HG02840 (cell line): ENCODE measurements around the gene DNTTIP2.
"Not testable (repeated sequence)": the region's sequence is repeated elsewhere in the genome, so short reads cannot be mapped to it uniquely, and the experiment has no call there.

Experiments
- ATAC-seq: cut with Tn5 transposase; IDR thresholded peaks from one replicate; pipeline ENCODE4 v1.9.1; 2021; ENCODE audit warnings: mild to moderate bottlenecking, moderate library complexity, moderate number of reproducible peaks; ENCODE audit not compliant: unreplicated experiment, low FRiP score

DNTTIP2 gene

GRCh38 chr1:93844262-93845045 lies 34.6 kb downstream of the DNTTIP2 start:
- ATAC-seq, result no peak

DNA sequence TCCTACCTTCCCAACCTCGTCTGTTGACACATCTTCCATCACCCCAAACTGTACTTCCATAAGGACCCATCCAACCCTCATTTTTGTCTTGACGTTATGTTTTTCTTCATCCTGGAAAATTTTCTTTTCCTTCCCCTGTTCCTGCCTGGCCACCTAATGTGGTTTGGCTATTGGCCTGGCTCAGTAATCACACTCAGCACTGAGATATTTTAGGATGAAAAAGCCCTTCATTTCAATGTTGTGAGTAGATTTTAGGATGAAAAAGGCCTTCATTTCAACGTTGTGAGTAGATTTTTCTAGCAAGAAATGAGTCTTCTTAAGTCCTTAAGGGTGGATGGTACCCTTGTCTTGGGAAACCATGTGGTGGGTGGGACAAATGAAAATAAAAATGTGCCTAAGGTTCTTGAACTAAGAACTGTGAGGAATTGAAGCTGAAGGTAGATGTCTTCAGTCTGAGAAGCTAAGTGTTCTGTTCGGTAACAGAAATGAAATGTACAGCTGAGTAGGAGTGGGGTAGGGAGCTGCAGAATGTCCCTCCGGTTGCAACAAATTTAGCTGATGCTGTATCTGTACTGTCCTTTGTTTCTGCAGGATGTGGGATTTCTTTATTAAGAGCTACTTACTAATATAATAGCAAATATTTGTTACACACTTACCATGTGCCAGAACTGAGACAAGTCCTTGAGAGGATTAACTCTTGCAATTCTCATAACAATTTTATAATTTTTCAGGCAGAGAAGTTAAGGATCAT lies 36.1 kb downstream of the DNTTIP2 start:
- ATAC-seq, result no peak

DNA sequence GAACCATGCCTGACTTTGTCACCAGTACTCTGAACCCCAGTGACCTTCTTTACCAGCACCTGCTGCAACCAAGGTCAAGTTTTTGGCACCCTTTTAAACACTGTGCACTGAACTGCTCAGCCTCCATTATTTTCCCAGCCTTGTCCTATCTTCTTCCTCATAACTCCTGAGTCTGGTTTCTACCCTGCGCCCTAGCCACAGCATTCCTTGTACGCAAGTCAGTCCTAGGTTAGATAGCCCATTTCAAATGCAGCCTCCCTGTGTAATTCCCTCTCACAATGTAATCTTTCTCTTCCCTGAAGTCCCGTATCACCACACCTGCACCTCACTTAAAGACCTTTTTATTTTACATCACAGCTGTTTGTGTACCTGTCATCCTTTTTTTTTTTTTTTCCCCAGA lies 37.2 kb downstream of the DNTTIP2 start:
- ATAC-seq, result no peak

DNA sequence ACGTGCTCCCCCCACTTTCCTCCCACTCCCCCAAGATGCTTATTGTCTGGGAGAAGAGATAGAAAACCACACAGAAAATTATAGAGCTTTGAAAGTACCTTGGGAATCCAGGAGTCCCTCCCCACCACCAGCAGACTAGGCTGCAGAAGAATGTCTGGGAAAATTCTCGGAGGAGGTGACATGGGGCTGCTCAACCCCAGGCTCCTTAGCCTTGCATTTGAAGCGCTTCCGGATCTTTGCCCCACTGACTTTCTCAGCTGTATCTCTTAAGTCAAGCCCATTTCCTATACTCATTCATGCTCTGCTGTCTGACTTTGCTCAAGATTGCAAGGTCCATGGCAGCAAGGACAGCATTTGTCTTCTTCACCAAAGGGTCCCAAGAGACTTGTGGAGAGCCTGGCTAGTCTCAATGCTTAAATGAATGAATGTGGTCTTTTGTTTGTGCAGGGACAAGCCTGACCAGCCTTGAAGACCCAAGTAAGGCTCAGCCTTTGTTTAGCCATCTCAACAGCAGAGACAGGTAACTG lies 38.0 kb downstream of the DNTTIP2 start:
- ATAC-seq, result no peak

GRCh38 chr1:93839753-93840152 lies 39.3 kb downstream of the DNTTIP2 start:
- ATAC-seq, result no peak

- ATAC-seq, result no peak
Observed at GRCh38 chr1:93839307-93839706, 39.7 kb downstream of the DNTTIP2 start.

DNA sequence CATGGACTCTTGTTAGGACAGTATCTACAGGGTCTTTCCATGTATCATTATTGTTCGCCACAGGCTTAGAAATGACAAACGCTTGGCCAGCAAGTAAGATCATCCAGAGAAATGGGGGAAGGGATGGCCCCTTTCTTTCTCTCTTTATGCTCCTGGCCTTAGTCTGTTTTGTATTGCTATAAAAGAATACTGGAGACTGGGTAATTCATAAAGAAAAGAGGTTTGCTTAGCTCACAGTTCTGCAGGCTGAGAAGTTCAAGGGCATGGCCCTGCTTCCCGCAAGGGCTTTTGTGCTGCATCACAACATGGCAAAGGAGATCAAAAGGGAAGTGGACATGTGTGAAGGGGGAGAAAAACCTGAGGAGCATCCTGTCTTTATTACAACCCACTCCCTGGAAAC lies 41.0 kb downstream of the DNTTIP2 start:
- ATAC-seq, result no peak

- ATAC-seq, result not testable (repeated sequence)
Observed at GRCh38 chr1:93833293-93833692, 45.7 kb downstream of the DNTTIP2 start.

GRCh38 chr1:93829061-93829460 lies 49.9 kb downstream of the DNTTIP2 start:
- no peak for ATAC-seq

DNA sequence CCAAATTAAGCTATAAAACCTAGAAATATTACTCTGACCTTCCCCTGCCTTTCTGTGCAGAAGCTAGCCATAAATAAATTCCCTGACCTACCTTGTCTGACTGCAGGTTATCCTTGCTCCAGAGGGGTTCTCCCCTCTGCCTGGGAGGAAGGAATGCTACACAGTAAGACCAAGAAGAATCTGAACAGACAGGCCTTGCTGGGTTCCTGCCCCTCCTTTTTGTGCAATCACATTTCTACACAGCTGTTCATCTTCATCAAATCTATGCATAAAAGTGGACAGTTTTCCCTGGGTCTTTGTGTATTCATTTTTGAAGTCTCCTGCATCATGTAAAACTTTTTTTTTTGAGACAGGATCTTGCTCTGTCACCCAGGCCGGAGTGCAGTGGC lies 50.6 kb downstream of the DNTTIP2 start:
- no peak for ATAC-seq

GRCh38 chr1:93827633-93828366 lies 51.2 kb downstream of the DNTTIP2 start:
- ATAC-seq, result no peak

- ATAC-seq, result no peak
Observed at GRCh38 chr1:93827128-93827527, 51.9 kb downstream of the DNTTIP2 start.

- ATAC-seq, result no peak
Observed at GRCh38 chr1:93824834-93825233, 54.2 kb downstream of the DNTTIP2 start.

DNA sequence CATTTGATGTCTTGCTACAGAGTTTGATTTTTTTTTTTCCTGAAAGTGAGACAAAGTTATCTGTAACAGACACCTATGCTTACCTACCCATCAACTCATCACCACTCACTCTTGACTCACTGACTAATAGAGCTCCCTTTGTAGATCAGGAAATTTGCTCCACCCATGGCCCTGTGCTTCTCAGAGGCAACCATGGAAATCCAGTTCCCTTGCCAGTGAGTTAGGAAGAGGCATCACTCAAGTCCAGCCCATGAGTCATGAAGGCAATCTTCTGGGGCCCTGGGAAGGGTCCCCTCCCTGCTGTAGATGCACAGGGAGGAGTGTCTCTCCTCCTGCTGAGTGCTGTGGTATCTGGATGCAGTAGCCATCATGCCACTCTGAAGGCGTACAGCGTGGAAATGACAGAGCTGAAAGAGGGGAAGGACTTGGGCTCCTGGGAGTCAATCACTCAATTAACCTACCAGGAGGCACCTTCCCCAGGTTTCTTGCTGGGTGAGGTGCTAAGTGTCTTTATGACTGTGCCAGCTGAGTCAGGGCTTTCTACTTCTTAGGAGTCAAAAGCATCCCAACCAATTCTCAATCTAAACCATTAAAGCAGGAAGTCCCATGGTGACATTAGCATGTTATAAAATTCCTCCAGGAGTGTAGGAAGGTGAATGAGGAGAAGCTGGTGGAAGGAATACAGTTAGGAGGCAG lies 56.1 kb downstream of the DNTTIP2 start:
- ATAC-seq, result no peak

- no peak for ATAC-seq
Observed at GRCh38 chr1:93821423-93822144, 57.4 kb downstream of the DNTTIP2 start.

GRCh38 chr1:93820554-93821422 lies 58.2 kb downstream of the DNTTIP2 start:
- ATAC-seq, result no peak

DNA sequence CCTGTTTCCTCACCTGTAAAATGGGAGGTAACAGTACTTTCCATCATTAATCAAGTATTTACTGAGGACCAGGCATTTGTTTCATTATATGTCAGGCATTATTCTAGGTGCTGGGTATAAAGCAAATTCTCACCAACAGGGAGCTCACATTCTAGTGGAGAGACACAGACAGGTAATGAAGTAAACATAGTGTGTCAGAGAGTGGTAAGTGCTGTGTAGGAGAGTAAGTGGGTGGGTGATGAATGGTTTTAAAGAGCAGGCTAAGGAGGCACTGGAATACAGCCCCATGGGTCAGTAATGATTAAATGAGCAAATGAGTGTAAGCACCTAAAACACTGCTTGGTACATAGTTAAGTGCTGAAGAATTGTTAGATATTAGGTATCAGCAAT lies 60.4 kb downstream of the DNTTIP2 start:
- no peak for ATAC-seq

DNA sequence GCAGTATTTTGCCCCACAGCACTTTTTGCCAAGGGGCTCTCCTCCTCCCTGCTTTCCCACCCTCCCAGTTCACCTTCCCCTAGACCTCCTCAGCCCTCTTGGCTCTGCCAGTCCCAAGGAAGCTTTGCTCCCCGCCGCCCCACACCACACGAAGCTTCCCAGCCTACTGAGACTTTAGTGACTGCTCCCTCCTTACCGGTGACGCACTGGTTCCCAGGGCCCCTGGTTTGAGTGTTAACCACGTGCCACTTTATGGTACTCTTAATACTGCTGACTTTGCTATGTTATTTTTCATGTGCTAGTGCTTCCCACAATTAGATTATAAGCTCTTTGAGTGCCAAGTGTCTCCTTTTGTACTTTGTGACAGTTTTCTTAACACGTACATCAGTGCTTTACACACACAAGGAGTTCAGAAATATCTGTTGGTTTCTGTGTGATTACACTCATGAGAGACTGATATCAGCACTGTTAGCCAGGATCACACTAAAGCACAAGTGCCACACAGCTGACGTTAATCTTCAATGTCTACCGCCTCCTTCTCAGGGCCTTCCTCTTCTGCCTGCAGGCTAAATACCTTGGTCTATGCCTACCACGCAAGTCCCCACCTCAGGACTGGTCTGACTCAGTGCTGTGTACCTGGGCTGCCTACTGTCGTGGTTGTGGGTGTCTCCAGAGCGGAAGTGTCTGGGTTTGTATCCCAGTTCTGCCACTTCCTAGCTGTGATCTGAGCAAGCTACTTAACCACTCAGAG lies 61.0 kb downstream of the DNTTIP2 start:
- no peak for ATAC-seq
